GM19468 (cell line): ENCODE measurements around the gene CASKIN2.

ENCODE experiments used
- ATAC-seq: cut with Tn5 transposase; IDR thresholded peaks from one replicate; pipeline ENCODE4 v1.9.1; 2021; ENCODE audit warnings: mild to moderate bottlenecking, moderate library complexity, moderate number of reproducible peaks; ENCODE audit not compliant: unreplicated experiment; ENCODE audit errors: extremely low read depth

Gene CASKIN2

GRCh38 chr17:75507733-75508719, 7.3 kb downstream of the CASKIN2 start:
- no peak for ATAC-seq

- no peak for ATAC-seq
Measured at GRCh38 chr17:75506888-75507287, 8.4 kb downstream of the CASKIN2 start.

- ATAC-seq = no peak
Measured at GRCh38 chr17:75506134-75506533, 9.2 kb downstream of the CASKIN2 start.

GRCh38 chr17:75505640-75506039, 9.7 kb downstream of the CASKIN2 start:
- ATAC-seq = no peak

GRCh38 chr17:75505152-75505409, 10.3 kb downstream of the CASKIN2 start:
- ATAC-seq = no peak

GRCh38 chr17:75504347-75505151, 10.8 kb downstream of the CASKIN2 start:
- no peak for ATAC-seq

GRCh38 chr17:75503976-75504346, 11.4 kb downstream of the CASKIN2 start:
- ATAC-seq = no peak

- no peak for ATAC-seq
Measured at GRCh38 chr17:75503337-75503950, 11.9 kb downstream of the CASKIN2 start.

- ATAC-seq = no peak
Measured at GRCh38 chr17:75502721-75503329, 12.5 kb downstream of the CASKIN2 start.

GRCh38 chr17:75502072-75502720, 13.1 kb downstream of the CASKIN2 start:
- ATAC-seq = no peak

- ATAC-seq = no peak
Measured at GRCh38 chr17:75501378-75502071, 13.8 kb downstream of the CASKIN2 start.

GRCh38 chr17:75500419-75501216, 14.7 kb downstream of the CASKIN2 start:
- no peak for ATAC-seq

- no peak for ATAC-seq
Measured at GRCh38 chr17:75499313-75500022, 15.9 kb downstream of the CASKIN2 start.

GRCh38 chr17:75498726-75499213, 16.6 kb downstream of the CASKIN2 start:
- no peak for ATAC-seq

- ATAC-seq = no peak
Measured at GRCh38 chr17:75498039-75498725, 17.2 kb downstream of the CASKIN2 start.

GRCh38 chr17:75496005-75496404, 19.3 kb downstream of the CASKIN2 start:
- no peak for ATAC-seq

GRCh38 chr17:75494326-75494877, 20.9 kb downstream of the CASKIN2 start:
- ATAC-seq = no peak
